IPS DF 19.7 (cell line): Measurements from ENCODE around the gene UTS2R.

Experiments used
- DNase-seq: peaks from one replicate; pipeline ENCODE4 v3.0.0-alpha.2; 2013; ENCODE audit warnings: low read depth, low spot score

UTS2R gene

GRCh38 chr17:82389379-82389778 is 17.8 kb downstream of the UTS2R start:
- DNase-seq: no peak

GRCh38 chr17:82390015-82390859 is 18.7 kb downstream of the UTS2R start:
- DNase-seq: no peak

- DNase-seq: no peak
These were observed 19.4 kb downstream of the UTS2R start for GRCh38 chr17:82390860-82391435.

- no peak for DNase-seq
These were observed 20.0 kb downstream of the UTS2R start for GRCh38 chr17:82391496-82392066.

- DNase-seq: no peak
These were observed 20.8 kb downstream of the UTS2R start for GRCh38 chr17:82392209-82392920.

GRCh38 chr17:82392941-82393340 is 21.4 kb downstream of the UTS2R start:
- DNase-seq: no peak

GRCh38 chr17:82394278-82394677 is 22.7 kb downstream of the UTS2R start:
- no peak for DNase-seq

- no peak for DNase-seq
These were observed 25.3 kb downstream of the UTS2R start for GRCh38 chr17:82396601-82397435.

- DNase-seq: no peak
These were observed 26.1 kb downstream of the UTS2R start for GRCh38 chr17:82397449-82398335.

- DNase-seq: no peak
These were observed 27.5 kb downstream of the UTS2R start for GRCh38 chr17:82399041-82399441.

- DNase-seq: no peak
These were observed 28.1 kb downstream of the UTS2R start for GRCh38 chr17:82399601-82400101.

GRCh38 chr17:82400206-82400605 is 28.6 kb downstream of the UTS2R start:
- no peak for DNase-seq

- no peak for DNase-seq
These were observed 29.3 kb downstream of the UTS2R start for GRCh38 chr17:82400830-82401229.

GRCh38 chr17:82402865-82403264 is 31.3 kb downstream of the UTS2R start:
- no peak for DNase-seq

- no peak for DNase-seq
These were observed 32.4 kb downstream of the UTS2R start for GRCh38 chr17:82403662-82404660.

GRCh38 chr17:82405051-82405450 is 33.5 kb downstream of the UTS2R start:
- no peak for DNase-seq

- DNase-seq: no peak
These were observed 34.6 kb downstream of the UTS2R start for GRCh38 chr17:82406131-82406671.

GRCh38 chr17:82407255-82407654 is 35.7 kb downstream of the UTS2R start:
- no peak for DNase-seq
